WTC11 (cell line): ENCODE measurements around the gene OSBPL5. TPM values are rescaled to one million over a fixed set of nuclear protein-coding genes. Genes with fewer than 3 reads are reported as not detected.

Experiments
- ATAC-seq: fragments of 200-7000 bp; cut with Tn5 transposase; 2 replicates; pipeline ENCODE4 v1.10.0; 2021; ENCODE audit warnings: mild to moderate bottlenecking, moderate library complexity
- CTCF ChIA-PET: fragments of 300-600 bp; sonication (Branson Sonifier 250); formaldehyde crosslinking; loops from one replicate; lab custom pipeline; 2021; ENCODE audit warnings: antibody characterized with exemption; lab: Charles Lee
- POLR2A ChIA-PET: fragments of 350-600 bp; sonication (Branson Sonifier 250); formaldehyde crosslinking; loops from one replicate; lab custom pipeline; 2021; ENCODE audit warnings: antibody characterized with exemption; lab: Charles Lee
- DNase-seq: peaks from one replicate; pipeline ENCODE4 v3.0.0; 2021; ENCODE audit warnings: low spot score
- H3K27ac Mint-ChIP-seq: 2 replicates; pipeline ENCODE4 v1.8.0; 2021; ENCODE audit warnings: mixed read lengths
- H3K27me3 Mint-ChIP-seq: 2 replicates; pipeline ENCODE4 v1.8.0; 2021; ENCODE audit warnings: low read depth, mild to moderate bottlenecking, moderate library complexity, mixed read lengths
- H3K36me3 Mint-ChIP-seq: 2 replicates; pipeline ENCODE4 v1.8.0; 2021; ENCODE audit warnings: mixed read lengths
- H3K4me1 Mint-ChIP-seq: 2 replicates; pipeline ENCODE4 v1.8.0; 2022; ENCODE audit warnings: mixed read lengths
- H3K4me3 Mint-ChIP-seq: 2 replicates; pipeline ENCODE4 v1.8.0; 2021; ENCODE audit warnings: mild to moderate bottlenecking, moderate library complexity, mixed read lengths
- H3K9me3 Mint-ChIP-seq: 2 replicates; pipeline ENCODE4 v1.8.0; 2021; ENCODE audit warnings: mixed read lengths
- AR ChIP-seq: fragments of 250-450 bp; sonication (Bioruptor Pico); IDR thresholded peaks from 2 replicates; pipeline ENCODE4 v1.9.0; 2021; ENCODE audit warnings: mild to moderate bottlenecking
- ATF2 ChIP-seq: sonication (generic); formaldehyde crosslinking; IDR thresholded peaks from 2 replicates; pipeline ENCODE4 v1.8.1; 2022; ENCODE audit warnings: low read depth, missing genetic modification reagents, borderline replicate concordance
- CREB1 ChIP-seq: sonication (generic); formaldehyde crosslinking; IDR thresholded peaks from 2 replicates; pipeline ENCODE4 v1.8.0; 2023; ENCODE audit warnings: mild to moderate bottlenecking, missing genetic modification reagents
- E2F5 ChIP-seq: sonication (generic); formaldehyde crosslinking; IDR thresholded peaks from 2 replicates; pipeline ENCODE4 v1.8.1; 2022; ENCODE audit warnings: mild to moderate bottlenecking, moderate library complexity, missing genetic modification reagents
- ELF4 ChIP-seq: sonication (generic); formaldehyde crosslinking; IDR thresholded peaks from 2 replicates; pipeline ENCODE4 v1.8.1; 2022; ENCODE audit warnings: low read depth, mild to moderate bottlenecking, moderate library complexity, missing genetic modification reagents
- FOXP1 ChIP-seq: sonication (generic); formaldehyde crosslinking; IDR thresholded peaks from 2 replicates; pipeline ENCODE4 v1.8.0; 2022; ENCODE audit warnings: missing genetic modification reagents, mild to moderate bottlenecking, moderate library complexity, borderline replicate concordance
- GTF2I ChIP-seq: fragments of 250-450 bp; sonication (Bioruptor Pico); conservative IDR thresholded peaks from 2 replicates; pipeline ENCODE4 v1.4.0; 2021; ENCODE audit warnings: mild to moderate bottlenecking
- IRF2 ChIP-seq: sonication (generic); formaldehyde crosslinking; IDR thresholded peaks from 2 replicates; pipeline ENCODE4 v1.8.0; 2022; ENCODE audit warnings: low read depth, missing genetic modification reagents, borderline replicate concordance
- KAT7 ChIP-seq: sonication (generic); formaldehyde crosslinking; IDR thresholded peaks from 2 replicates; pipeline ENCODE4 v1.8.1; 2023; ENCODE audit warnings: missing genetic modification reagents, mild to moderate bottlenecking, borderline replicate concordance
- NFE2L1 ChIP-seq: sonication (generic); formaldehyde crosslinking; IDR thresholded peaks from 2 replicates; pipeline ENCODE4 v1.8.1; 2023; ENCODE audit warnings: missing genetic modification reagents
- NR3C1 ChIP-seq: sonication (generic); formaldehyde crosslinking; conservative IDR thresholded peaks from 2 replicates; pipeline ENCODE4 v1.8.1; 2023; ENCODE audit warnings: low read depth, mild to moderate bottlenecking, missing genetic modification reagents
- TCF7 ChIP-seq: sonication (generic); formaldehyde crosslinking; IDR thresholded peaks from 2 replicates; pipeline ENCODE4 v1.8.0; 2022; ENCODE audit warnings: mild to moderate bottlenecking, low read depth, missing genetic modification reagents, moderate library complexity
- USF2 ChIP-seq: sonication (generic); formaldehyde crosslinking; IDR thresholded peaks from 2 replicates; pipeline ENCODE4 v1.8.1; 2023; ENCODE audit warnings: mild to moderate bottlenecking, missing genetic modification reagents, moderate library complexity
- ZNF219 ChIP-seq: sonication (generic); formaldehyde crosslinking; IDR thresholded peaks from 2 replicates; pipeline ENCODE4 v1.8.0; 2023; ENCODE audit warnings: missing genetic modification reagents, mild to moderate bottlenecking, borderline replicate concordance
- ZNF317 ChIP-seq: sonication (generic); formaldehyde crosslinking; IDR thresholded peaks from 2 replicates; pipeline ENCODE4 v1.8.1; 2023; ENCODE audit warnings: low read depth, mild to moderate bottlenecking, moderate library complexity, missing genetic modification reagents, borderline replicate concordance
- ZNF425 ChIP-seq: fragments of 250-450 bp; sonication (Bioruptor Pico); conservative IDR thresholded peaks from 2 replicates; pipeline ENCODE4 v1.9.0; 2021; ENCODE audit warnings: mild to moderate bottlenecking
- total RNA-seq: library from RNA; stranded (reverse); gene quantifications from 3 replicates; pipeline ENCODE4 v1.2.3, GENCODE V29; 2021
- TF ChIP-seq, protein P1 (sequence below): sonication (generic); formaldehyde crosslinking; IDR thresholded peaks from 2 replicates; pipeline ENCODE4 v1.8.0; 2023; ENCODE audit warnings: missing genetic modification reagents, mild to moderate bottlenecking, borderline replicate concordance

Gene OSBPL5
- total RNA-seq, 1 experiment from 2014 or later: 17.7 TPM

- H3K27ac Mint-ChIP-seq: no peak overlapping the region
- H3K27me3 Mint-ChIP-seq: no peaks in the 10 kb centered on the region
- H3K4me3 Mint-ChIP-seq: no peak overlapping the region
- H3K36me3 Mint-ChIP-seq: no peaks in the 10 kb centered on the region
- peaks cover 4% of the 10 kb centered on the region for H3K9me3 Mint-ChIP-seq
- 0 out of 2 replicates have a peak, but pooled peaks cover 3% of the 10 kb centered on the region for H3K4me1 Mint-ChIP-seq
- ATAC-seq (no peak), DNase-seq (peak; percentile 6)
- ChIA-PET CTCF (interaction anchor here (1.0 to 2.4 kb wide), 4 partner anchors 43 to 97 kb away, joined by 3 to 21 read pairs (median 4); no protein-coding TSS in a partner anchor), POLR2A (no interaction called here)
- TF ChIP-seq, protein P1, sequence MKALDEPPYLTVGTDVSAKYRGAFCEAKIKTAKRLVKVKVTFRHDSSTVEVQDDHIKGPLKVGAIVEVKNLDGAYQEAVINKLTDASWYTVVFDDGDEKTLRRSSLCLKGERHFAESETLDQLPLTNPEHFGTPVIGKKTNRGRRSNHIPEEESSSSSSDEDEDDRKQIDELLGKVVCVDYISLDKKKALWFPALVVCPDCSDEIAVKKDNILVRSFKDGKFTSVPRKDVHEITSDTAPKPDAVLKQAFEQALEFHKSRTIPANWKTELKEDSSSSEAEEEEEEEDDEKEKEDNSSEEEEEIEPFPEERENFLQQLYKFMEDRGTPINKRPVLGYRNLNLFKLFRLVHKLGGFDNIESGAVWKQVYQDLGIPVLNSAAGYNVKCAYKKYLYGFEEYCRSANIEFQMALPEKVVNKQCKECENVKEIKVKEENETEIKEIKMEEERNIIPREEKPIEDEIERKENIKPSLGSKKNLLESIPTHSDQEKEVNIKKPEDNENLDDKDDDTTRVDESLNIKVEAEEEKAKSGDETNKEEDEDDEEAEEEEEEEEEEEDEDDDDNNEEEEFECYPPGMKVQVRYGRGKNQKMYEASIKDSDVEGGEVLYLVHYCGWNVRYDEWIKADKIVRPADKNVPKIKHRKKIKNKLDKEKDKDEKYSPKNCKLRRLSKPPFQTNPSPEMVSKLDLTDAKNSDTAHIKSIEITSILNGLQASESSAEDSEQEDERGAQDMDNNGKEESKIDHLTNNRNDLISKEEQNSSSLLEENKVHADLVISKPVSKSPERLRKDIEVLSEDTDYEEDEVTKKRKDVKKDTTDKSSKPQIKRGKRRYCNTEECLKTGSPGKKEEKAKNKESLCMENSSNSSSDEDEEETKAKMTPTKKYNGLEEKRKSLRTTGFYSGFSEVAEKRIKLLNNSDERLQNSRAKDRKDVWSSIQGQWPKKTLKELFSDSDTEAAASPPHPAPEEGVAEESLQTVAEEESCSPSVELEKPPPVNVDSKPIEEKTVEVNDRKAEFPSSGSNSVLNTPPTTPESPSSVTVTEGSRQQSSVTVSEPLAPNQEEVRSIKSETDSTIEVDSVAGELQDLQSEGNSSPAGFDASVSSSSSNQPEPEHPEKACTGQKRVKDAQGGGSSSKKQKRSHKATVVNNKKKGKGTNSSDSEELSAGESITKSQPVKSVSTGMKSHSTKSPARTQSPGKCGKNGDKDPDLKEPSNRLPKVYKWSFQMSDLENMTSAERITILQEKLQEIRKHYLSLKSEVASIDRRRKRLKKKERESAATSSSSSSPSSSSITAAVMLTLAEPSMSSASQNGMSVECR (CRISPR knock-in tag): no peak
- TF ChIP-seq NR3C1 (CRISPR knock-in tag): no peak
- TF ChIP-seq ZNF219 (CRISPR knock-in tag): no peak
- TF ChIP-seq IRF2: no peak
- TF ChIP-seq USF2 (CRISPR knock-in tag): no peak
- no peak for TF ChIP-seq CREB1 (CRISPR knock-in tag)
- TF ChIP-seq KAT7 (CRISPR knock-in tag): no peak
- TF ChIP-seq ELF4 (CRISPR knock-in tag): no peak
- no peak for TF ChIP-seq AR
- TF ChIP-seq ZNF317 (CRISPR knock-in tag): no peak
- TF ChIP-seq FOXP1: no peak
- no peak for TF ChIP-seq ZNF425 (CRISPR knock-in tag)
- TF ChIP-seq GTF2I (CRISPR knock-in tag): no peak
- no peak for TF ChIP-seq NFE2L1
- no peak for TF ChIP-seq E2F5 (CRISPR knock-in tag)
- TF ChIP-seq ATF2 (CRISPR knock-in tag): no peak
- no peak for TF ChIP-seq TCF7 (CRISPR knock-in tag)
Measured at GRCh38 chr11:3134218-3134621, 30.9 kb downstream of the OSBPL5 start.
